ENCODE results near the gene RASSF3. TPM values are rescaled to one million over a fixed set of nuclear protein-coding genes. Genes with fewer than 3 reads are reported as not detected.
A peak's percentile ranks its signal among the peaks of the same experiment; 100 is the strongest.

Gene RASSF3
- total RNA-seq, 1 experiment from 2014 or later = 30.5 TPM

DNA sequence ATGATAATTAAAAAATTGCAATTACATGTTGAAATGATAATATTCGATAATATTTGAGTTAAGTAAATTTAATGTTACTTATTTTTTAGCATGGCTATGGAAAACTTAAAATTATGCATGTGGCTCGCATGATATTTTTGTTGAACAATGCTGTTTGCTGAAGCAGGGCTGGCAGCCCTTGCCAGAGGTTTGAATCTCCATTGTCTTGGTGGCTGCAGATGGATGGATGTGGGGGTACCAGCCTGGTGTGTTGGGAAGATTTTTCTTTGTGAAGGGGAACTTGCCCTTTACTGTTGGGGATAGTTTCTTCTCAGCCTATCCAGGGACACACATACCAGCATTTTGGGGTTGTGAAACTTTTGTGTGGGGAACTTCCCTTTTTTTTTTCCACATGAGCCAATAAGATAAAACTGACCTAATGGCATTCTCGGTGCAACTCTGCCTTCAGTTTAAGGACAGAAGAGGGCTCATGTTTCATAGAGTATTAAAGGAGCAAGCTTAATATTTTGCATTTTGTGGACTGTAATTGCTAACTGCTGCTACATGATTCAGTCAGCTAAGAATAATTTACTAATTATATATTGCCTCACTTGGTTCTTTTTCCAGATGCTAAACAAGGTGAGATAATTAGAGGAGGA lies 8.8 kb downstream of the RASSF3 start:
- TF ChIP-seq CTCF (IDR thresholded peaks at IDR 0.05; ENCODE audit: unreplicated experiment) = no peak
- Mint-ChIP-seq H3K9me3 (ENCODE audit: unreplicated experiment) (no peaks in the 10 kb centered on the region), H3K27ac (ENCODE audit: low read depth, unreplicated experiment) (no peak overlapping the region), H3K27me3 (ENCODE audit: insufficient read depth, unreplicated experiment) (no peaks in the 10 kb centered on the region), H3K4me3 (ENCODE audit: unreplicated experiment) (no peak overlapping the region), H3K36me3 (ENCODE audit: insufficient read depth, unreplicated experiment) (peaks cover 13% of the 10 kb centered on the region), H3K4me1 (ENCODE audit: insufficient read depth, unreplicated experiment) (peaks cover 9% of the 10 kb centered on the region)
- ChIA-PET CTCF (interaction anchor here (1.0 to 1.3 kb wide), 2 partner anchors 70 to 79 kb away, joined by 3 read pairs; no protein-coding TSS in a partner anchor), POLR2A (interaction anchor here (1.2 to 4.6 kb wide), 2 partner anchors 9 to 45 kb away, joined by 3 to 37 read pairs; partner anchors contain the start of gene RASSF3)
- no TSS peak for BruUV-seq (replicated peaks)
- intact Hi-C loops (cut with micrococcal nuclease) = no loop called here
- peak; percentile 77 for DNase-seq (ENCODE audit: unreplicated experiment)

GRCh38 chr12:64621257-64621942 lies 11.1 kb downstream of the RASSF3 start:
- ChIA-PET CTCF (interaction anchor here (0.7 to 1.4 kb wide), 3 partner anchors 21 to 76 kb away, joined by 3 read pairs; no protein-coding TSS in a partner anchor), POLR2A (interaction anchor here (4.6 kb wide), 1 partner anchor 11 kb away, joined by 37 read pairs; the partner anchor contains the start of gene RASSF3)
- Mint-ChIP-seq H3K36me3 (ENCODE audit: insufficient read depth, unreplicated experiment) (peaks cover 7% of the 10 kb centered on the region), H3K27ac (ENCODE audit: low read depth, unreplicated experiment) (no peak overlapping the region), H3K9me3 (ENCODE audit: unreplicated experiment) (no peaks in the 10 kb centered on the region), H3K4me3 (ENCODE audit: unreplicated experiment) (no peak overlapping the region), H3K27me3 (ENCODE audit: insufficient read depth, unreplicated experiment) (no peaks in the 10 kb centered on the region), H3K4me1 (ENCODE audit: insufficient read depth, unreplicated experiment) (peaks cover 22% of the 10 kb centered on the region)
- BruUV-seq (replicated peaks) = no TSS peak
- no peak for TF ChIP-seq CTCF (IDR thresholded peaks at IDR 0.05; ENCODE audit: unreplicated experiment)
- DNase-seq (ENCODE audit: unreplicated experiment) = peak; percentile 33
- intact Hi-C loops (cut with micrococcal nuclease) = no loop called here

GRCh38 chr12:64624035-64624434 lies 13.7 kb downstream of the RASSF3 start:
- no TSS peak for BruUV-seq (replicated peaks)
- Mint-ChIP-seq H3K9me3 (ENCODE audit: unreplicated experiment) (no peaks in the 10 kb centered on the region), H3K4me1 (ENCODE audit: insufficient read depth, unreplicated experiment) (peaks cover 30% of the 10 kb centered on the region), H3K27ac (ENCODE audit: low read depth, unreplicated experiment) (no peak overlapping the region), H3K36me3 (ENCODE audit: insufficient read depth, unreplicated experiment) (peaks cover 7% of the 10 kb centered on the region), H3K27me3 (ENCODE audit: insufficient read depth, unreplicated experiment) (no peaks in the 10 kb centered on the region), H3K4me3 (ENCODE audit: unreplicated experiment) (no peak overlapping the region)
- intact Hi-C loops (cut with micrococcal nuclease) = no loop called here
- TF ChIP-seq CTCF (IDR thresholded peaks at IDR 0.05; ENCODE audit: unreplicated experiment) = no peak
- ChIA-PET POLR2A (interaction anchor here (1.4 to 7.5 kb wide), 6 partner anchors 10 to 56 kb away, joined by 4 to 115 read pairs (median 13); partner anchors contain the start of gene RASSF3), CTCF (interaction anchor here (0.8 kb wide), 1 partner anchor 59 kb away, joined by 3 read pairs; no protein-coding TSS in a partner anchor)
- no peak for DNase-seq (ENCODE audit: unreplicated experiment)

Data from MCF 10A (cell line).